NCI-H2171 treated with DMSO at 0.1 percent for 48 hours (cell line): Measurements from ENCODE around the gene PCBP3.

ENCODE experiments used
- DNase-seq: peaks from one replicate; lab custom pipeline; 2025; lab: John Stamatoyannopoulos, UW

PCBP3 gene

DNA sequence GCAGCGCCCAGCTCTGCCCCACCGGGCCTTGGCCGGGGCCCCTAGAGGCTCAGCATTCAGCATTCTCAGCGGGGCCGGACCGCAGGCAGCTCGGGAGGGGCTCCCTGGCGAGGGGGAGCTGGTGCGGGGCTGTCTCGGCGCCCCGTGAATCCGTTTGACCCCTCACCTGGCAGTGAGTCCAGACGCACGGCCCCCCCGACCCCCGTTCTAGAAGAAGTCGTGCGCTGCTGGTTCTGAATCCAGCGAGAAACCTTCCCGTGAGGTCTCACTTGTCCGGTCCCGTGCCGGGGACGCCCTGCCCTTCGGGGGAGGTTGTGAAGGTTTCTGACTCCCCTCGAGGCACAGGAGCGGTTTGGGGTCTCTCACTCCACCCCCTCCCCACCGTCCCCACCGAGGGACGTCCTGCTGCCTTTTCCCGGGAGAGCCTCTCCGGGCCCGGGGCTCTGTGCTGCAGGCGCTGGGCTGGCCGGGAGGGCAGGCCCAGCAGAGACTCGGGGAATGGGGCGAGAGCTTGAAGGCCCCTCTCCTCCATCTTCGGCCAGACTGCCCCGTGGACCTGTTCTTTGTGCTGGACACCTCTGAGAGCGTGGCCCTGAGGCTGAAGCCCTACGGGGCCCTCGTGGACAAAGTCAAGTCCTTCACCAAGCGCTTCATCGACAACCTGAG is 338.7 kb downstream of the PCBP3 start:
- no peak for DNase-seq

DNA sequence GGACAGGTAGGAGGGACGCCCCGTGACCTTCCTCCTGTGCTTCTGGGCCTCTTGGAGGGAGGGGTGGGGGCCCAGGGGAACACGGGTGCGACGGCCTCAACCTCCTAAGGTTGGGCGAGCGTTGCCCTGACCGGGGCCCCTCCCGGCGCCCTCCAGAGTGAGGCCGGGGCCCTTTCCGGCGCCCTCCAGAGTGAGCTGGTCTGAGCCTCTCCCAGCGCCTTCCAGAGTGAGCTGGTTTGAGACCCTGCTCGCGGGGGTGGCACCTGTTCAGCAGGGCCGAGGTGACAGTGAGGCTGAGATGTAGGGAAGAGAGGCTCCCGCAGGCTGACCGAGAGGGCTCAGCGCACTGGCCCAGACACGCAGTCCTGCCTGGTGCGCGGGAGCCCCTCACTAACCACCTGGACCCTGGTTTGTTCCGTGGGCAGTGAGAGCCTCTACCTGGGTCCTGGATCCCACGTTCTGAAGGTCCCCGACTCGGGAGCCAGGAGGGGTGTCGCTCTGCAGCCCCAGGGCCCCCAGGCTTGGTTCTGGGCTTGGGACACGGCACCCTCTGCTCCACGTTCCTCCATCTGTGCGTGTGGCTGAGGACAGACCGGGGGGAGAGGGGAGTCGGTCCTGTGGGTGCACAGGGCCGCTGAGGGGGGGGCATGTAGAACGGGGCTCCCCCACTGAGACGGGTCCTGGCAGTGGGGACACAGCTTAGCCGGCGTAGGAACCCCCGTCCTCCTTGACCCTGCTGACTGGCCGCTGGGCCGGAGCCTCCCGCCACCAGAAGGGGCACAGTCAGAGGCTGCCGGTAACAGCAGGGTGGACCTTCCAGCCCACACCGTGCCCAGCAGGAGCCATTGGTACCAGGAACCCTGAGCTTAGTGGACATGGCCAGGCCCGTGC is 339.5 kb downstream of the PCBP3 start:
- no peak for DNase-seq

DNA sequence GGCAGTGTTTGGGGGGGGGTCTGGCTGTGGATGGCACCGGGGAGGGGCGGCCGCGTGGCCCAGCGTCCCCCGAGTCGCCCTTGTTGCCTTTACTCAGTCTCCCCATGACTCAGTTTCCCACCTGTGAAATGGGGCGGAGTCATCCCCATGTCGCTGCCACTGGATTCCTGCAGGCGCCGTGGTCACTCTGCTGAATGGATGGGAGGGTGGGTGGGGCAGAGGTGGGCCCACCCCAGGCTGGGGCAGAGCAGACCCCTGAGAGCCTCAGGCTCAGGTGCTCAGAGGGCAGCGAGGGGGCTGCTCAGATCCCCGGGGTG is 340.1 kb downstream of the PCBP3 start:
- no peak for DNase-seq

DNA sequence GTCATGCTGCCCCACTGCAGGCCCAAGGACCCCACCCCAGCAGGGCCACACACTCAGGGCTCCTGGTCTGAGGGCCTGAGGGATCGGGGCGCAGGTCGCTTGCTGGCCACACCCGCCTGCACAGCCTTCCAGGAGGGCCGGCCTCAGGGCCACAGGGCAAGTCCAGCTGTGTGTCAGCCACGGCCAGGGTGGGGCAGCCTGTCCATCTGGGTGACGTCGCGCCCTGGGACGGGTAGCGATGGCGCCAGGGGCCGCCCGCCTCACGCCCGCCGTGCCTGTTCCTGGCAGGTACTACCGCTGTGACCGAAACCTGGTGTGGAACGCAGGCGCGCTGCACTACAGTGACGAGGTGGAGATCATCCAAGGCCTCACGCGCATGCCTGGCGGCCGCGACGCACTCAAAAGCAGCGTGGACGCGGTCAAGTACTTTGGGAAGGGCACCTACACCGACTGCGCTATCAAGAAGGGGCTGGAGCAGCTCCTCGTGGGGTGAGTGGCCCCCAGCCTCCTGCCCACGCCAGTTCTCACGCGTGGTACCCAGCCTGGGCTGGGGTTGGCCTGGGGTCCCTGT is 340.5 kb downstream of the PCBP3 start:
- DNase-seq = no peak

DNA sequence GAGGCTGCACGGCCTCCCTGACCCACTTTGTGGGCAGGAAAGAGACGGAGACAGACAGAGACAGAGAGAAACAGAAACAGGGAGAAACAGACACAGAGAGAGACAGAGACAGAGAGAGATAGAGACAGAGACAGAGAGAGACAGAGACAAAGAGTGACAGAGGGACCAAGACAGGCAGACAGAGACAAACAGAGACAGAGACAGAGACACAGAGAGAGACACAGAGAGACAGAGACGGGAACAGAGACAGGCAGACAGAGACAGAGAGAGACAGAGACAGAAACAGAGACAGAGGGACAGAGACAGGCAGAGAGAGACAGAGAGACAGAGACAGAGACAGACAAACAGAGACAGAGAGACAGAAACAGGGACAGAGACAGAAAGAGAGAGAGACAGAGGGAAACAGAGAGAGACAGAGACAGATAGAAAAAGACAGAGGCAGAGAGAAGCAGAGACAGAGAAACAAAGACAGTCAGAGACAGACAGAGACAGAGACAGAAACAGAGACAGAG is 341.1 kb downstream of the PCBP3 start:
- no peak for DNase-seq

DNA sequence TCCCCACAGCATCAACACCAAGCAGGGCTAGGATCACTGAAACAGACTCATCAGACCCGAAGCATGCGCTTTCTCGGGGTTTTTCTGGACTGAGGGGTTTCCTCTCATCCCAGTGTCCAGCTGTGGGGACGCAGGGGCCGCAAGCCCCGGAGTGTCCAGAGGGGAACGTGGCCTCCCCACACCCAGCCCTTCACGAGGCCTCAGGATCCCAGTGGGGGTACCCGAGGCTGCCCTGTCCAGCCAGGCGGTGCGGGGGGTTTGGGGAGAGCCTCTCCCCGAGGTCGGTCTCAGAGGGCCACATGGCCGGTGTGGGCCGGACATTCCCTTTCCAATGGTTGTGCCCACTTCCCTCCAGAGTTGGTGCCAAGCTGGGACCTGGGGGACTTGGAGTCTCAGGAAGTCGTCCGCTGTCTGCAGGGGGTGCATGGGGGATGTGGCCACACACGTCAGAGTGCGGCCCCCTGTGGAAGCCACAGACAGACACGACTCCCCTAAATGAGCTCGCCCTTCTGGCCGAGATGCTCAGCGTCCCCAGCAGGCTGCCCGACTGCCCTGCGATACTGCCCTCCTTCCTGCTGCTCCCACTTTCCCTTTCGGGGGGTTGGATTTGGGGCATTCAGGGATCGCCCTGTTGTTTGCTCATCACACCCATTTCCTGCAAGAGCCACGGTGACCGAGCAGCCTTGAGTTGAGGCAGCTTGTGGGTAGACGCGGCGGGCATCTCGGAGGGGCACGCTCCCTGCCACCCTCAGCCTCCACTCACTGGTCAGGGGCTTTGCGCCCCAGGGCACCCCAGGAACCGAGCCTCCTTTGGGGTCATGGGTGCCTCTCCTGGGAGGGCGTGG is 342.2 kb downstream of the PCBP3 start:
- DNase-seq = no peak

DNA sequence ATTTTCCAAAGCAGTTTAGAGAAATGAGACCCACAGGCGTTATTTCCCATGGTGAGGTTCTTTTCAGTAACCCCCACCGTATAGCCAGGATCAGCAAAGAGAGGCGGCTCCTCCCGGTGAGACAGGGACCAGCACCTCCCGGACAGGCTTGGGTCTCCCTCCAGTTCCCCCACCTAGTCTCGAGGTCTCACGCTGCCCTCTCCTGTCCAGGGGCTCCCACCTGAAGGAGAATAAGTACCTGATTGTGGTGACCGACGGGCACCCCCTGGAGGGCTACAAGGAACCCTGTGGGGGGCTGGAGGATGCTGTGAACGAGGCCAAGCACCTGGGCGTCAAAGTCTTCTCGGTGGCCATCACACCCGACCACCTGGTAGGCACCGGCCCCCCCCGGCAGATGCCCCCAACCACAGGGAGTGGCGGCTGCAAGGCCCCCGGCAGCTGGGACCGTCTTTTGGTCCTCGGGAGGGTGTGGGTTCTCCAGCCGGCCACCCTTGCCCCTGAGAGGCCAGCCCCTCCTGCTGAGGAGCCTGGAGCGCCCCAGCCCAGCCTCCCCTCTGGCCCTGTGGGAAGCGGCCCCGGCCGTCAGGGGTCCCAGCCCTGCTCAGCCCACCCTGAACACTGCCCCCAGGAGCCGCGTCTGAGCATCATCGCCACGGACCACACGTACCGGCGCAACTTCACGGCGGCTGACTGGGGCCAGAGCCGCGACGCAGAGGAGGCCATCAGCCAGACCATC is 343.0 kb downstream of the PCBP3 start:
- DNase-seq = no peak

DNA sequence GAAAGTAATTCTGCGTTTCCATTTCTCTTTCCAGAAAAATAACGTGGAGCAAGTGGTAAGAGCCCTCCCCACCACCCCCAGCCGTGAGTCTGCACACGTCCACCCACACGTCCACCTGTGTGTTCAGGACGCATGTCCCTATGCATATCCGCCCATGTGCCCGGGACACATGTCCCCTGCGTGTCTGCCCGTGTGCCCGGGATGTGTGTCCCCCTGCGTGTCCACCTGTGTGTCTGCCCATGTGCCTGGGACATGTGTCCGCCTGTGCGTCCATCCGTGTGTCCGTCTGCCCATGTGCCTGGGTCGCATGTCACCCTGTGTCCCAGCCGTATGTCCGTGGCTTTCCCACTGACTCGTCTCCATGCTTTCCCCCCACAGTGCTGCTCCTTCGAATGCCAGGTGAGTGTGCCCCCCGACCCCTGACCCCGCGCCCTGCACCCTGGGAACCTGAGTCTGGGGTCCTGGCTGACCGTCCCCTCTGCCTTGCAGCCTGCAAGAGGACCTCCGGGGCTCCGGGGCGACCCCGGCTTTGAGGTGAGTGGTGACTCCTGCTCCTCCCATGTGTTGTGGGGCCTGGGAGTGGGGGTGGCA is 343.7 kb downstream of the PCBP3 start:
- no peak for DNase-seq

DNA sequence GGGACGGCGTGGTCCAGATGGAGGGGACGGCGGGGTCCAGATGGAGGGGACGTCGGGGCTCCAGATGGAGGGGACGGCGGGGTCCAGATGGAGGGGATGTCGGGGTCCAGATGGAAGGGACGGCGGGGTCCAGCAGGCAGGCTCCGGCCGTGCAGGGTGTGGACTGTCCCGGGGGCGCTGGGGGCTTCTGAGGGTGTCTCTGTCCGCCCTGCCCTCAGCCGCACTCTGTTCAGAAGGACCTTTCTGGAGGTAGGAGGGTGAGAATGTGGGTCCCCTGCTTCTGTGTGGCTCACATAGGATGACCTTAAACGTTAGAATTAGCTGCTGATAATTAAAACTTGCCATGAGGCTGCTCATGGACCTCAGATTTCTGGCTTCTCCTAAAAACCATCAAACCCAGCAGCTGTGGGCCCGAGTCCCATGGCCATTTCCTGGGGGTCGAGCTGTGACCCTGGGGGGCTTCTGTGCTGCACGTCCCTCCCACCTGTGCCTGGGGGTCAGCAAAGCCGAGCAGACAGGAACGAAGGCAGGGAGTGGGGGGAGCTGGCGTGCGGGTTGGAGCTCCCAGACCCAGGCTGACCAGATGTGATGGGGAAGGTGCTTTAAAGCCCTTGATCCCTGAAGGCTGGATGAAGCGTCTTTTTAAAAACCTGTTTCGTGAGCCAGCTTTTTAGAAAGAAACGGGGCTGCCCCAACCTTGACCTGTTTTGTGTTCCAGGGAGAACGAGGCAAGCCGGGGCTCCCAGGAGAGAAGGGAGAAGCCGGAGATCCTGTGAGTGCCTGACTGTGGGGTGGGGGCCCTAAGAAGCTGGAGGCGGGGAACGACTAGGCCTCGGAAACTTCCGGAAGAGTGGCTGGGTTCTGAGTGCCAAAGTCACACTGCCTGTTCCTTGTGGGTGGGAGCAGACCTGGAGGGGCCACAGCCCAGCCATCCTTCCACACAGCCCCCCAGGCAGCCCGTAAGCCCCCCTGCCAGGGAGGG is 345.1 kb downstream of the PCBP3 start:
- DNase-seq = no peak

DNA sequence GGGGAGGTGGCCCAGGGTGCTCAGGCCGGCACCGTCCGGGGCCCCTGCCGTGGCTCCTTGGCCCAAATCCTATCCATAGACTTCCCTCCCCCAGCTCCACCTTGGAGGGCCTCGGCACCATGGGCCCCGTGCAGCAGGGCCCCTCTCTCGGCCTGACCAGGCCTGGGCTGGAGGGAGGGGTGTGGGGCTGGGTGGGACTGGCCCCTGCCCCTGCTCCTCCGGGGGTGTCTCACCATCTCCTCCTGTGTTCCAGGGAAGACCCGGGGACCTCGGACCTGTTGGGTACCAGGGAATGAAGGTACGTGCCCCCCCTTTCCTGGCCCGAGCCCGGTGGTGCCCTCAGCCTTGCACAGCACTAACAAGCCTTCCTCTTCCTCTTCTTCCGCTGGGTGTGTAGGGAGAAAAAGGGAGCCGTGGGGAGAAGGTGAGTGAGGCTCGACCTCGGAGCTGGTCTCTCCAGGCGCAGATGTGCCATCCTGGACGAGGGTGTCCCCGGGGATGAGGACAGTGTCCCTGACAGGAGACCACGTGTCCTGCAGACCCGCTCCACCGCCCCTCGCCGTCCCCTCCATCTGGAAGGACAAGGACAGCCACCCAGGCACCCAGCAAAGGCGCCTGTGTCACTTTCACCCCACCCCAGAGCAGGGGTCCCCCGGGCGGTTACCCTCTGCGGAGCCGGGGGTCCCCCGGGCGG is 346.0 kb downstream of the PCBP3 start:
- DNase-seq = no peak

DNA sequence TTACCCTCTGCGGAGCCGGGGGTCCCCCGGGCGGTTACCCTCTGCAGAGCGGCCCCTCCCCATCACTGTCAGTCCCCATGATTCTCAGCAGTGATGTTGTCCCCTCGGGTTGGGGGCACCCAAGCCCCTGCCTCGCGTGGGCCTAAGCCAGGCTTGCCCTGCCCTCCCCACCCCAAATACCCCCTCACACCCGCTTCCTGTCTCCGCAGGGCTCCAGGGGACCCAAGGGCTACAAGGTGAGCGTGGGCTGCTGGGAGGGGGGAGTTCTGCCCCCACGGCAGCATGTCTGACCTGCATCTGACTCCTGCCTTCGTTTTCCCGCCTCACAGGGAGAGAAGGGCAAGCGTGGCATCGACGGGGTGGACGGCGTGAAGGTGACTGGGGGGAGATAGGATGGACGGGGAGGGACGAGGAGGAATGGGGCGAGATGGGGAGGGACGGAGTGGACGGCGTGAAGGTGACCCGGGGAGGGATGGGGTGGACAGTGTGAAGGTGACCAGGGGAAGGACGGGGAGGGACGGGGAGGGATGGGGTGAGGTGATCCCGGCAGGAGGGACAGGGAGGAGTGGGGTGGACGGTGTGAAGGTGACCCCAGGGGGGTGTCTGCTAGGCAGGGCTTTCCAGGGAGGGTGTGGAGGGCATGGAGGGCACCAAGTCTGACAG is 346.7 kb downstream of the PCBP3 start:
- no peak for DNase-seq

DNA sequence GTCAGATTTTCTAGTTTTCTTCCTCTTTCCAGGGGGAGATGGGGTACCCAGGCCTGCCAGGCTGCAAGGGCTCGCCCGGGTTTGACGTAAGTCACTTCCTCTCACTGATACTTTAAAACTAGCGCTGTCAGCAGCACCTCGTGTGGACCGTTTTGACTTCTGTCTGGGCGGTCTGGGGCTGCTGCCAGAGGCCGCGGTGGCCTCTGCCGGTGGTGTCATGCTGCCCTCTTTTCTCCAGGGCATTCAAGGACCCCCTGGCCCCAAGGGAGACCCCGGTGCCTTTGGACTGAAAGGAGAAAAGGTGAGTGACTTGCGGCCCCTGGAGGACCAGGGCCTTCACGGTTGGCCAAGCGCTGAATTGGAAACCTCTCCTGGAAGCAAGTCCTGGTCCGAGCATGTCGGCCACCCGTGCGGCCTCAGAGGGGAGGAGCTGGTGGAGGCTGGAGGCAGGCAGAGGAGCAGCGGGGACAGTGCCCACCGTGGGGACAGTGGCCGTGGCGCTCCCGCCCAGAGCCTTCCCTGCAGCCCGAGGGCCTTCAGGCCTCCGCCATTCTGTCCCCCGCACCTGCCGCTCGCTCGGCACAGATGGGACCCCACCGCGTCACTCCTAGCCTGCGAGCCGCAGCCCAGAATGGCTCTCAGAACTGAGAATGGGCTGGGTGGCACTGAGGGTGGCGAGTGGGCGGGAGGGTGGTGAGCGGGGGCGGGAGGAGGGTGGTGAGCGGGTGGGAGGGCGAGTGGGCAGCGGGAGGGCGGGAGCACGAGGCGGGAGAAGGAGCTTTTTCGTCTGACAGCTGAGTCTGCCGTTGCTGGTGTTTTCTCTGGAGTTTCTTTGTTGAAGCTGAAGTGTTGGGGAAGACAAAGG is 347.4 kb downstream of the PCBP3 start:
- no peak for DNase-seq

DNA sequence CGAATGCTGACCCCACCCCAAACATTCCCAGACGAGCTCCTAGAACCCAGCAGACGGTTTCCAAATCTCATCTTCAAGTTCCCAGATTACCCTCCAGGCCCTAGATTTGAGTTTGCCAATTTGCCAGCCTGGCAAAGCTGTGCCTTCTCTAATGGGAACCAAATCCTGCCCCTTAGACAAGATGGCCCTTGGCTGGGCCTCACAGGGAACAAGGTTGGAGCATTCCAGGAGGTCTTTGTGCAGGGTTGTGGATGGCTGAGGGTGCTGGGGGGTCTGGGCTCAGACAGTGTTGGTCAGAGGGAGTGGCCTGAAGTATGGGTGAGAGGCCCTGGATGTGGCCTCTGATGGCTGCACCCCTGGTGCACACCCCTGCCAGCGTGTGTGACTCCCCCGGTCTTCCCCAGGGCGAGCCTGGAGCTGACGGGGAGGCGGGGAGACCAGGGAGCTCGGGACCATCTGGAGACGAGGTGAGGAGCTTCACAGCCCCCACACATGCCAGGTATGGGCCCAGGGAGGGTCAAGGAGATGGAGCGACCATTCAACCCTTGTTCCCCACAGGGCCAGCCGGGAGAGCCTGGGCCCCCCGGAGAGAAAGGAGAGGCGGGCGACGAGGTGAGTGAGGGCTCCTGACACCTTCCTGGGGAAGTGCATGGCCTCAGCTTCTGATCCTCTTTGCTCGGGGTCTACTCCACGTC is 348.2 kb downstream of the PCBP3 start:
- no peak for DNase-seq
